RPMI8226 (cell line): ENCODE data around the gene C4A.
"Not testable (repeated sequence)": the region's sequence is repeated elsewhere in the genome, so short reads cannot be mapped to it uniquely, and the experiment has no call there.

Experiments used
- DNase-seq: peaks from one replicate; pipeline ENCODE4 v3.0.0-alpha.2; 2015

The C4A gene

DNA sequence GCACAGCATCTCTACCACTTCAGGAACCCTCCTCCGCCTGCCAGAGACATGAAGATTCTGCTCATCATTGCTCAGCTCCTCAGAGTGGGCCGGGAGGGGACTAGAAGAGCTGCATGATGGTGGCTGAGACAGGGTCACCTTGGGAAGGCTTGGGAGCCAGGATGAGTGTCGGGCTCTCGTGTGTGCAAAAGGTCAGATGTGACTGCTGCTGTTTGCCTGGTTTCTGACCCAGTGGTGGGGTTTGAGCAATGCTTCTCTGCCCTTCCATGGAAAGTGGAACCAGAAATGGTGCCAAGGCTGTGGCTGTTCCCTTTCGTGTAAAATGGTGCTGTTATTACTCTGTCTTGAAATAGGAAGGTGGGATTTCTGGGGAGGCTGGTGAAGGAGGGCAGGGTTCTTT is 859 bp upstream of the C4A start:
- not testable (repeated sequence) for DNase-seq

DNA sequence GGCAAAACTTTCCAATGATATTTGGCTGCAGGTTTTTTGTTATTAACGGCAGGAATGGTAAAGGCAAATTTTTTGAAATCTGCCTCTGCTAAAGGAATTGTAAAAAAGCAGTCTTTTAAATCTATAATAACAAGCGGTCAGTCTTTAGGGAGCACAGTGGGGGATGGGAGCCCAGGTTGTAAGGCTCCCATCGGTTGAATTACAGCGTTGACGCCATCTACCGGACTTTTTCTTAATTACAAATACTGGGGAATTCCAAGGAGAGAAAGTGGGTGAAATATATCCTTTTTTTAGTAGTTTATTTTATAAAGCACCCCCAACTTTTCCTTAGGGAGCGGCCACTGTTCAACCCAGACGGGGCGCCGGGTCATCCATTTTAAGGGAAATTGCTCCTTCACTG is 7.5 kb downstream of the C4A start:
- DNase-seq: not testable (repeated sequence)

DNA sequence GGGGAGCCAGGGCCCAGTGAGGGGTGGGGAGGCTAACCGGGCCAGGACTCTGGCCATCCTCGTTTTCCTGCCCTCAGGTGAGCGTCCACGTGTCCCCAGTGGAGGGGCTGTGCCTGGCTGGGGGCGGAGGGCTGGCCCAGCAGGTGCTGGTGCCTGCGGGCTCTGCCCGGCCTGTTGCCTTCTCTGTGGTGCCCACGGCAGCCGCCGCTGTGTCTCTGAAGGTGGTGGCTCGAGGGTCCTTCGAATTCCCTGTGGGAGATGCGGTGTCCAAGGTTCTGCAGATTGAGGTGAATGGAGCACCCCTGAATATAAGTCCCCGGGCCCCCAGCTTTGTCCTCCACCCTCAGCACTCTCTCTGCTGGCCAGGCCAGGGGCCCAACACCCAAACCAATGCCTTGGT is 12.6 kb downstream of the C4A start:
- DNase-seq: not testable (repeated sequence)

DNA sequence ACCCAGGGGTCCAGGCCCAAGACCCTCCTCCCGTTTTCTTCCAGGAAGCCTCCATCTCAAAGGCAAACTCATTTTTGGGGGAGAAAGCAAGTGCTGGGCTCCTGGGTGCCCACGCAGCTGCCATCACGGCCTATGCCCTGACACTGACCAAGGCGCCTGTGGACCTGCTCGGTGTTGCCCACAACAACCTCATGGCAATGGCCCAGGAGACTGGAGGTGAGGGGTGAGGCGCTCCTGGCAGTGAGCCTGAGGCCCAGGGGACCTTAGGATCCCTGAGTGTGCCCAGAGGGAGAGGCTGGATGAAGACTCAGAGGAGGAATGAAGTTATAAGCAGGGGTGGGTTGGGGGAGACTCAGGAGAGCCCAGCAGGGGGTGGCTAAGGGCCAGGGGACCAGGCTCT is 14.5 kb downstream of the C4A start:
- DNase-seq: not testable (repeated sequence)

DNA sequence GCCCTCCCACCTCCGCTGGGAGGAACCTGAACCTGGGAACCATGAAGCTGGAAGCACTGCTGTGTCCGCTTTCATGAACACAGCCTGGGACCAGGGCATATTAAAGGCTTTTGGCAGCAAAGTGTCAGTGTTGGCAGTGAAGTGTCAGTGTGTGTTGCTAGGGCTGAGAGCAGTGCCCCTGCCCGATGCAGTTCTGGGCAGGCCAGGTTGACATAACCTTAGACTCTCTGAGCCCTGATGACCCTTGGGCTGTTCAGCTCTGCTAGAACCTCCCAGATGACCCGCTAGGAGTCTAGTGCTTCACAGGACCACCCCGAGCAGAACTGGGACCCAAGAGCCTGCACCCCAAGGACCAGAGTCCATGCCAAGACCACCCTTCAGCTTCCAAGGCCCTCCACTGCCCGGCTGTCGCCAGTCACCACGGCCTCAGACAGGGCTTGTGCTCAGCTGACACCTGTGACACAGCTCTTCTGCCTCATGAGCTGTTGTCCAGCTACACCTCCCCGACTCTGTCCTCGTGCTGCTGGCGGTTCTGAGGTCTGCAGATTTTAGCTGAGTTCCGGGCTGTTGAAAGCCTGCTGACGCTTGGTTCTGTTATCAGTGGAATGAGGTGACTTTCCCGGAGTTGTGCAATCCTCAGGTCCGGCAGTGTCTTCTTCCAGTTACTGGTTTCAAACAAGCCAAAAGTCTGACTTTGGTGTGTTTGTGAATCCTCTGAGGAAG is 20.9 kb downstream of the C4A start:
- not testable (repeated sequence) for DNase-seq

DNA sequence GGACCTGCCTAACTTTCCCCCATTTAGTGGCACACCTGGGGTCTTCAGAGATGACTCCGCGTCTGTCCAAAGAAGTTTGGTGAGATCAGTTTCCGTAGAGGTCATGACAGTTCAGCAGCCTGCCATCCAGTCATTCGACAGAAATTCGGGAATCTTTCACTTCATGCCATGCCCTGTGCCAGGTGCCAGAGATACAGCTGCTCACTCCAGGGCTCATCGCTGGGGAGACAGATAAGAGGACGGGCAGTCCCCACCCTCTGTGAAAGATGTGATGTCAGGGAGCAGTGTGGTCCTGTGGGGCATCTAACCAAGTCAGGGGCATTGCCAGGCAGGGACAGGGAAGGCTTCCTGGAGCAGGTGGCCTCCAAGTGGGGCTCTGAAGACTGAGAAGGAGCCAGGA is 21.4 kb downstream of the C4A start:
- not testable (repeated sequence) for DNase-seq

DNA sequence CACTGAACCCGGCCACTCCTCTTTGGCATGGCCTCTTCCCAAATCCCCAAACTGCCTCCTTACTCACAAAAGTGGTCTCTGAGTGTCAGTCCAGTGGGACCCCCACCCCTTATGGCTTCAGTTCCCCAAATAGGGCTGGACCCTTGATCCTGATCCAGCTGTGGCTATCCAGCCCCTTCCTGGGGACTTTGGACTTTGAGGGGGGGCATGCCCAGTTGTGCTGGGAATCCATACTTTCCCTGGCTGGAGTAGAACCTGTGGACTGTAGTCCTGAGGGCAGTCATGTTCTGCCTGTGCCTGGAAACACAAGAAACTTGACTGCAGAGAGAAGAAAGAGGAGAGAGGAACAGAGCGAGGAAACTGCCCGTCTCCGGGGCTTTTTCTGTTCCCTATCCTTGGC is 22.5 kb downstream of the C4A start:
- not testable (repeated sequence) for DNase-seq

DNA sequence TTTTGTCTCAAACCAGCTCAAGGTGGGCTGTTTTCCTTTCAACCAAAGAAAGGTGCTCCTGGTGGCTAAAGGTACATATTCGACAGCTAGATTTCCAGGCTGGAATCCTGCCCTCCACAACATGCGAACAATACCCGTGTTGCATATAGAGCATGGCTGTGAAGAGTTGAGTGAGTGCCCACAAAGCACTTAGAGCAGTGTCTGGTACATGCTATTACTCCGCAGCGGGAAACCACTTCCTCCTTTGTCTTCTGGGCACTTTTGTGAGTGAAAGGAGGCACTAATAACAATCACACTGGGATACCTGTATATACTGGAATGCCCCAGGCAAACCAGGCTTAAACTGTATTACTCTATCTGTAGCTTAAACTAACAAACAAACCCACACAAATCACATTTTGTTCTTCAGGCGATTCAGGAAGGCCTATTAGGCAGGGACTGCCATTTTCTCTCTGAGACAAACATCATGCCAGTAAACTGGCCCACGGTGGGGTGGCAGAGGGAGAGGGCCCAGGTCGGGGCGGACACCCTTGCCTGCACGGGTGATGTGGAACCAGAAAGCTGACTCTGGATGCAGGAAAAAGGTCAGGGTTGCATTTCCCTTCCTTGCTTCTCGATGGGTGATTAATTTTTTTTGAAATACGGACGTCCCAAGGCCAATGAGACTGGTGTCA is 23.1 kb downstream of the C4A start:
- not testable (repeated sequence) for DNase-seq

DNA sequence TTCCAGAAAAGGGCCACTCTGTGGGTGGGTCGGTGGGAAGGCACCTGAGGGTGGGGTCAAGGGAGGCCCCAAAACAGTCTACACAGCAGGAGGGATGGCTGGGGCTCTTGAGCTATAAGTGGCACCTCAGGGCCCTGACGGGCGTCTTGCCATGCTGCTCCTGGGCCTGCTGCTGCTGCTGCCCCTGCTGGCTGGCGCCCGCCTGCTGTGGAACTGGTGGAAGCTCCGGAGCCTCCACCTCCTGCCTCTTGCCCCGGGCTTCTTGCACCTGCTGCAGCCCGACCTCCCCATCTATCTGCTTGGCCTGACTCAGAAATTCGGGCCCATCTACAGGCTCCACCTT is 23.7 kb downstream of the C4A start:
- peak; percentile 1 for DNase-seq

DNA sequence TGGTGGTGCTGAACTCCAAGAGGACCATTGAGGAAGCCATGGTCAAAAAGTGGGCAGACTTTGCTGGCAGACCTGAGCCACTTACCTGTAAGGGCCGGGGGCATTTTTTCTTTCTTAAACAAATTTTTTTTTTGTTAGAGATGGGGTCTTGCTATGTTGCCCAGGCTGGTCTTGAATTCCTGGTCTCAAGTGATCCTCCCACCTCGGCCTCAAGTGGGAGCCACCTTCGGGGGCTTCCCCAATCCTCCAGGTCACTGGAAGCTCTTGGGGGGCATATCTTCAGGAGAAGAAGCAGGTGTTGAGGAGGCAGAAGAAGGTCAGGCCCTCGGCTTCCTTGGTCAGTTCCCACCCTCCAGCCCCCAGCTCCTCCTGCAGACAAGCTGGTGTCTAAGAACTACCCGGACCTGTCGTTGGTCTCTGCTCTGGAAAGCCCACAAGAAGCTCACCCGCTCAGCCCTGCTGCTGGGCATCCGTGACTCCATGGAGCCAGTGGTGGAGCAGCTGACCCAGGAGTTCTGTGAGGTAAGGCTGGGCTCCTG is 24.2 kb downstream of the C4A start:
- not testable (repeated sequence) for DNase-seq

DNA sequence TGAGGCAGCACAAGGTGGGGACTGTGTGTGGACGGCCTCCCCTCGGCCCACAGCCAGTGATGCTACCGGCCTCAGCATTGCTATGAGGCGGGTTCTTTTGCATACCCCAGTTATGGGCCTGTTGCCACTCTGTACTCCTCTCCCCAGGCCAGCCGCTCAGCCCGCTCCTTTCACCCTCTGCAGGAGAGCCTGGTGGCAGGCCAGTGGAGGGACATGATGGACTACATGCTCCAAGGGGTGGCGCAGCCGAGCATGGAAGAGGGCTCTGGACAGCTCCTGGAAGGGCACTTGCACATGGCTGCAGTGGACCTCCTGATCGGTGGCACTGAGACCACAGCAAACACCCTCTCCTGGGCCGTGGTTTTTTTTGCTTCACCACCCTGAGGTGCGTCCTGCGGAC is 25.2 kb downstream of the C4A start:
- DNase-seq: peak; percentile 1

DNA sequence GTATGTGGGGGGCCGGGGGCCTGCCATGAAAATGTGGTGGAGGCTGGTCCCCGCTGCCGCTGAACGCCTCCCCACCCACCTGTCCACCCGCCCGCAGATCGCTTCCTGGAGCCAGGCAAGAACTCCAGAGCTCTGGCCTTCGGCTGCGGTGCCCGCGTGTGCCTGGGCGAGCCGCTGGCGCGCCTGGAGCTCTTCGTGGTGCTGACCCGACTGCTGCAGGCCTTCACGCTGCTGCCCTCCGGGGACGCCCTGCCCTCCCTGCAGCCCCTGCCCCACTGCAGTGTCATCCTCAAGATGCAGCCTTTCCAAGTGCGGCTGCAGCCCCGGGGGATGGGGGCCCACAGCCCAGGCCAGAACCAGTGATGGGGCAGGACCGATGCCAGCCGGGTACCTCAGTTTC is 26.2 kb downstream of the C4A start:
- DNase-seq: not testable (repeated sequence)

DNA sequence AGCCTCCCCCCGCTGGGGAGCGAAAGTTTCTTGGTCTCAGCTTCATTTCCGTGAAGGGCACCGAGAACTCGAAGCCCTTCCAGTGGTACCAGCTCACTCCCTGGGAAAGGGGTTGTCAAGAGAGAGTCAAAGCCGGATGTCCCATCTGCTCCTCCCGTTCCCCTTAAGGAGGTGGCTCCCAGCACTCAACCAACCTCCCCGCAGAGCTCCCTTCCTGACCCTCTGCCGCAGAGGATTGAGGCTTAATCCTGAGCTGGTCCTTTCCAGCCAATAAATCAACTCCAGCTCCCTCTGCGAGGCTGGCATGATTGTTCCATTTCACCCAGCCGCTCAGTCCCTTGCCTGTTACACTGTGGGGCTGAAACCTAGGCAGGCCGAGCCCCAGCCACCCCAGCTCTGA is 26.8 kb downstream of the C4A start:
- peak; percentile 1 for DNase-seq

DNA sequence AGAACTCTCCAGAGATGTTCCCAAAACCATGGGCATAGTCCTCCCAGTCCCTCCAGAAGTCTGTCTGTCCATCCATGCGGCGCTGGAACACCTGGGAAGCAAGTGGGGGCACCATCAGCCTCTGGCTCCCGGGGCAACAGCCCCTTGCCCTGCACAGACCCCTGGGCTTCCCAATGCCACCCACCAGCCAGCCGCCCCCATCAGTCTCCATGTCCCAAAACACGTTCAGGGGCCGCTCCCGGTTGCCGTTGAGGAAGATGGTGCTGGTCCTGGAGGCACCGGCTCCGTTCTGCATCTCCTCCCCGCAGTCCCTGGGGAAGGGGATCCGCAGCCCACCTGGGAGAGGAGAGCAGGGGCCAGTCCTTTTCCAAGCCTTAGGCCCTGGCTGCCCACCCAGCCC is 27.7 kb downstream of the C4A start:
- not testable (repeated sequence) for DNase-seq

DNA sequence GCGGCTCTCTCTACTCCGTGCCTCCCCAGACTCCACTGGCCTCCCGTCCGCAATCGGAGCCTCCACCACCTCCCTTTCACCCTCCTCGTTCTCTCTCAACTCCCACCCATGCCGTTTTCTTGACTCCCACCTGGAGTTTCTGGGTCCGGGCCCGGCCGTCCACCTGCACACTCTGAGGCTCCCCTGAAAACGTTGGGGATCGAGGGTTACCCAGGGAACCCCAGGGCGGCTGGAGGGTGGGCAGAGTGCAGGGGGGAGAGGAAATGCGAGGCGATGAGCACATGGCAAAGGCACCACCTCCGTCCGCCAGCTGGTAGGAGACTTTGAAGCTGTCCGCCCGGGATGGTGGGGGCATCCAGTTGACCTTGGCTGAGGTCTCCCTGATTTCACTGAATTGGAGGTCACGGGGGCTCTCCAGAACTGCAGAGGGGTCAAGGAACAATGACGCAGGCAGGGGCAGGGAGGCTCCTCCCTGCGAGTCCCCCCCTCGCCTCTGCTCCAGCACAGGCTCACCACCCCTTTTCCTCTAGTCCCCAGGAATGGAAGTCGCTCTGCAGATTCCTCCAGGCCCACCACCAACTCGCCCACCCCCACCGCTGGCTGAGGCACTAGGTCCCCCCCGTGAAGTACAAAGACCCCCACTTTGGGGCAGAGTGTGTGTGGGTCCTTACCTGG is 29.1 kb downstream of the C4A start:
- DNase-seq: not testable (repeated sequence)

DNA sequence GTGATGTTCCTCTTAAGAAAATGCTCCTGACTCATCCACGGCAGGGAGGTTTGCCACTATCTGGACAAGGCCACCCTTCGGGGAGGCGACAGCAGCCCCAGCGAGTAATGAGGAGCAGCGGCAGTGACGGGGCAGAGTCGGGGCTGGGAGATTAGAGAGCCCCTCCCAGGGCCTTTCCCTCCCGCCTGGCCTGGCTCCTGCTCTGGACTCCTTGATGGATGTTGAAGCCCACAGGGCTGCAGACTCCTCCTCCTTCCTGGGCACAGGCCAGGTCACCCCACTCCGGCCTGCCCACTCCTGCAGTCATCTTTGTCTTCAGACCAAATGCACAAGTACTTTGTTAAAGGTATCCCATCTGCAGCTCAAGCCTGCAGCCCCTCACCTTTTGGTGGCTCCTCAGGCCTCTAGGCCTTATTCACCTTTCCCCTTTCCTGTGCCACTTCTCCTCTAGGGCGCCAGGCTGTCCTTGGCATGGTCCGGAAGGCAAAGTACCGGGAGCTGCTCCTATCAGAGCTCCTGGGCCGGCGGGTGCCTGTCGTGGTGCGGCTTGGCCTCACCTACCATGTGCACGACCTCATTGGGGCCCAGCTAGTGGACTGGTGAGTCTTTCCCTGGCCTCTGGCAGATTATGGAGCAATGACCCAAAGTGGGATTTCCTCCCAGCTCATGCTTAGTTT is 31.2 kb downstream of the C4A start:
- DNase-seq: not testable (repeated sequence)

DNA sequence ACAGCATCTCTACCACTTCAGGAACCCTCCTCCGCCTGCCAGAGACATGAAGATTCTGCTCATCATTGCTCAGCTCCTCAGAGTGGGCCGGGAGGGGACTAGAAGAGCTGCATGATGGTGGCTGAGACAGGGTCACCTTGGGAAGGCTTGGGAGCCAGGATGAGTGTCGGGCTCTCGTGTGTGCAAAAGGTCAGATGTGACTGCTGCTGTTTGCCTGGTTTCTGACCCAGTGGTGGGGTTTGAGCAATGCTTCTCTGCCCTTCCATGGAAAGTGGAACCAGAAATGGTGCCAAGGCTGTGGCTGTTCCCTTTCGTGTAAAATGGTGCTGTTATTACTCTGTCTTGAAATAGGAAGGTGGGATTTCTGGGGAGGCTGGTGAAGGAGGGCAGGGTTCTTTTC is 31.9 kb downstream of the C4A start:
- DNase-seq: not testable (repeated sequence)

DNA sequence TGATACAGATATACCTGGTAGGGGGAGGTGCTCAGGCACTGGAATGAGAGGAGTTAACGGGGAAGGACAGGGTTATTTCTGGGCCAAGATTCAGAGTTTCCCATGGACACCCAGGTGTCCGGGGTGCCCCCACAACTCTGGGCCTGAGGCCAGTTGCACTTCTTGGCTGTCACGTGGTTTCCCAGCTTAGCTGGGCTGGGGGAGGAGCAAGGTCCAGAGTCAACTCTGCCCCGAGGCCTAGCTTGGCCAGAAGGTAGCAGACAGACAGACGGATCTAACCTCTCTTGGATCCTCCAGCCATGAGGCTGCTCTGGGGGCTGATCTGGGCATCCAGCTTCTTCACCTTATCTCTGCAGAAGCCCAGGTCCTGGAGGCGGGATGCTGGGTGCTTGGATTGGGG is 32.7 kb downstream of the C4A start, which contains the start of gene C4B:
Gene C4B, plus strand, starts transcription at position 249 of the 400 bp plus-strand sequence. Its CDS starts 51 bp downstream, at position 300.
- DNase-seq: not testable (repeated sequence)

DNA sequence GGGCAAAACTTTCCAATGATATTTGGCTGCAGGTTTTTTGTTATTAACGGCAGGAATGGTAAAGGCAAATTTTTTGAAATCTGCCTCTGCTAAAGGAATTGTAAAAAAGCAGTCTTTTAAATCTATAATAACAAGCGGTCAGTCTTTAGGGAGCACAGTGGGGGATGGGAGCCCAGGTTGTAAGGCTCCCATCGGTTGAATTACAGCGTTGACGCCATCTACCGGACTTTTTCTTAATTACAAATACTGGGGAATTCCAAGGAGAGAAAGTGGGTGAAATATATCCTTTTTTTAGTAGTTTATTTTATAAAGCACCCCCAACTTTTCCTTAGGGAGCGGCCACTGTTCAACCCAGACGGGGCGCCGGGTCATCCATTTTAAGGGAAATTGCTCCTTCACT is 40.2 kb downstream of the C4A start:
- DNase-seq: not testable (repeated sequence)

DNA sequence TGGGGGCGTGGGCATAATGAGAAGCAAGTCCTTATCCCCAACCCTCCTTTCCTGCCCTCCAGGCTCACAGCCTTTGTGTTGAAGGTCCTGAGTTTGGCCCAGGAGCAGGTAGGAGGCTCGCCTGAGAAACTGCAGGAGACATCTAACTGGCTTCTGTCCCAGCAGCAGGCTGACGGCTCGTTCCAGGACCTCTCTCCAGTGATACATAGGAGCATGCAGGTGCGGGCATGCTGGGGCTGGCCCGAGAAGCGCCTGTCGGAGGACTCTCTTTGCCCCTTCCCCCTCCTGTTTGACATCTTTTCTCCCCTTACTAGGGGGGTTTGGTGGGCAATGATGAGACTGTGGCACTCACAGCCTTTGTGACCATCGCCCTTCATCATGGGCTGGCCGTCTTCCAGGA is 46.8 kb downstream of the C4A start:
- not testable (repeated sequence) for DNase-seq

DNA sequence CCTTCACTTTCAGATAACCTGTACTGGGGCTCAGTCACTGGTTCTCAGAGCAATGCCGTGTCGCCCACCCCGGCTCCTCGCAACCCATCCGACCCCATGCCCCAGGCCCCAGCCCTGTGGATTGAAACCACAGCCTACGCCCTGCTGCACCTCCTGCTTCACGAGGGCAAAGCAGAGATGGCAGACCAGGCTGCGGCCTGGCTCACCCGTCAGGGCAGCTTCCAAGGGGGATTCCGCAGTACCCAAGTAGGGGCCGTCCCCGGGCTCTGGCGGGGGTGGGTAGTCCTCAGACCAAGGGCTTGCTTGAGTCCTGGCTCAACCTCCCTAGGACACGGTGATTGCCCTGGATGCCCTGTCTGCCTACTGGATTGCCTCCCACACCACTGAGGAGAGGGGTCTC is 47.7 kb downstream of the C4A start:
- DNase-seq: not testable (repeated sequence)

DNA sequence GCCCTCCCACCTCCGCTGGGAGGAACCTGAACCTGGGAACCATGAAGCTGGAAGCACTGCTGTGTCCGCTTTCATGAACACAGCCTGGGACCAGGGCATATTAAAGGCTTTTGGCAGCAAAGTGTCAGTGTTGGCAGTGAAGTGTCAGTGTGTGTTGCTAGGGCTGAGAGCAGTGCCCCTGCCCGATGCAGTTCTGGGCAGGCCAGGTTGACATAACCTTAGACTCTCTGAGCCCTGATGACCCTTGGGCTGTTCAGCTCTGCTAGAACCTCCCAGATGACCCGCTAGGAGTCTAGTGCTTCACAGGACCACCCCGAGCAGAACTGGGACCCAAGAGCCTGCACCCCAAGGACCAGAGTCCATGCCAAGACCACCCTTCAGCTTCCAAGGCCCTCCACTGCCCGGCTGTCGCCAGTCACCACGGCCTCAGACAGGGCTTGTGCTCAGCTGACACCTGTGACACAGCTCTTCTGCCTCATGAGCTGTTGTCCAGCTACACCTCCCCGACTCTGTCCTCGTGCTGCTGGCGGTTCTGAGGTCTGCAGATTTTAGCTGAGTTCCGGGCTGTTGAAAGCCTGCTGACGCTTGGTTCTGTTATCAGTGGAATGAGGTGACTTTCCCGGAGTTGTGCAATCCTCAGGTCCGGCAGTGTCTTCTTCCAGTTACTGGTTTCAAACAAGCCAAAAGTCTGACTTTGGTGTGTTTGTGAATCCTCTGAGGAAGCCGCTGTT is 53.6 kb downstream of the C4A start:
- not testable (repeated sequence) for DNase-seq
